HCT116 (cell line): ENCODE data around the gene FAM50B.

Experiments
- CEBPB ChIP-seq: IDR thresholded peaks from 2 replicates; pipeline ENCODE4 v1.6.1; 2012; ENCODE audit warnings: low read depth
- EGR1 ChIP-seq: IDR thresholded peaks from 2 replicates; pipeline ENCODE4 v1.6.1; 2012; ENCODE audit warnings: low read depth
- EZH2 ChIP-seq: fragments of 200-600 bp; sonication (generic); IDR thresholded peaks from 2 replicates; pipeline ENCODE4 v1.6.1; 2017; ENCODE audit warnings: antibody characterized with exemption, mixed run types
- POLR2A ChIP-seq: IDR thresholded peaks from 2 replicates; pipeline ENCODE4 v1.7.0; 2011; ENCODE audit warnings: borderline replicate concordance; ENCODE audit not compliant: insufficient read depth, insufficient read length; ENCODE audit errors: extremely low read depth
- POLR2AphosphoS5 ChIP-seq: IDR thresholded peaks from 2 replicates; pipeline ENCODE4 v1.6.1; 2011; ENCODE audit warnings: mild to moderate bottlenecking, low read depth, low read length, moderate library complexity
- RAD21 ChIP-seq: IDR thresholded peaks from 2 replicates; pipeline ENCODE4 v1.6.1; 2012; ENCODE audit warnings: low read depth, mild to moderate bottlenecking
- SRF ChIP-seq: IDR thresholded peaks from 2 replicates; pipeline ENCODE4 v1.6.1; 2012; ENCODE audit warnings: low read depth
- ZFX ChIP-seq: fragments of 450-650 bp; IDR thresholded peaks from 2 replicates; pipeline ENCODE4 v1.6.1; 2017
- ZNF274 ChIP-seq: fragments of 200-500 bp; sonication (Bioruptor generic); IDR thresholded peaks from 2 replicates; pipeline ENCODE4 v1.6.1; 2014; ENCODE audit warnings: mild to moderate bottlenecking, low read depth, low read length, inconsistent platforms
- TF ChIP-seq, protein P1 (sequence below), 3 experiments: fragments of 200-600 bp in 1 of 3; sonication (generic) in 1 of 3; IDR thresholded peaks in 2 of 3; conservative IDR thresholded peaks in 1 of 3; 2 replicates each; pipeline ENCODE4 v1.5.1; 2012 to 2017; ENCODE audit warnings: low read depth in 2 of 3, low read length in 2 of 3, antibody characterized with exemption in 1 of 3, borderline replicate concordance in 1 of 3, control low read depth in 1 of 3, mild to moderate bottlenecking in 1 of 3, mixed read lengths in 1 of 3, mixed run types in 1 of 3, moderate library complexity in 1 of 3; ENCODE audit not compliant: insufficient read depth in 1 of 3
- TF ChIP-seq, protein P2 (sequence below): IDR thresholded peaks from 2 replicates; pipeline ENCODE4 v1.6.1; 2011; ENCODE audit warnings: mild to moderate bottlenecking, low read length, moderate library complexity; ENCODE audit not compliant: insufficient replicate concordance; ENCODE audit errors: extremely low read depth

DNA sequence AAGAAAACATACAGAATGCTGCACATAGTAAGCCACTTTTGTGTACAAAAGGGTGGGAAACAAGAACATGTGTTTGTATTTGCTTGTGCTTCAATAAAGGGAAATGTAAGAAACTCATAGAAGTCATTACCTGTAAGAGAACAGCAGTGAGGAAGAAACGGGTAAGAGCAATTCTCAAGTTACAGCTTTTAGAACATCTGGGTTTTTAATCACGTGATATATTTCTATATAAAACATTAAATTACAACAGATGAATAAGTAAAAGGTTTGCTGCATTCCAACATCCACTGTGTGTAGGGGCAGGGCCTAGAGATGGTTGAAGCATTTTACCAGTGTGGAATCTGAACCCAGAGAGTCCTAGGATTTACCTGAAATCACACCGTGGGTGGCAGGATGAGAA, 36.6 kb upstream of the FAM50B start:
- TF ChIP-seq SRF = no peak
- TF ChIP-seq, protein P1, sequence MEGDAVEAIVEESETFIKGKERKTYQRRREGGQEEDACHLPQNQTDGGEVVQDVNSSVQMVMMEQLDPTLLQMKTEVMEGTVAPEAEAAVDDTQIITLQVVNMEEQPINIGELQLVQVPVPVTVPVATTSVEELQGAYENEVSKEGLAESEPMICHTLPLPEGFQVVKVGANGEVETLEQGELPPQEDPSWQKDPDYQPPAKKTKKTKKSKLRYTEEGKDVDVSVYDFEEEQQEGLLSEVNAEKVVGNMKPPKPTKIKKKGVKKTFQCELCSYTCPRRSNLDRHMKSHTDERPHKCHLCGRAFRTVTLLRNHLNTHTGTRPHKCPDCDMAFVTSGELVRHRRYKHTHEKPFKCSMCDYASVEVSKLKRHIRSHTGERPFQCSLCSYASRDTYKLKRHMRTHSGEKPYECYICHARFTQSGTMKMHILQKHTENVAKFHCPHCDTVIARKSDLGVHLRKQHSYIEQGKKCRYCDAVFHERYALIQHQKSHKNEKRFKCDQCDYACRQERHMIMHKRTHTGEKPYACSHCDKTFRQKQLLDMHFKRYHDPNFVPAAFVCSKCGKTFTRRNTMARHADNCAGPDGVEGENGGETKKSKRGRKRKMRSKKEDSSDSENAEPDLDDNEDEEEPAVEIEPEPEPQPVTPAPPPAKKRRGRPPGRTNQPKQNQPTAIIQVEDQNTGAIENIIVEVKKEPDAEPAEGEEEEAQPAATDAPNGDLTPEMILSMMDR (IDR thresholded peaks at IDR 0.05 in 2 of 3, conservative IDR thresholded peaks at IDR 0.05 in 1 of 3; ENCODE audit: borderline replicate concordance in 1 of 3, insufficient read depth in 1 of 3, low read depth in 2 of 3, low read length in 2 of 3) = no peak
- TF ChIP-seq, protein P2, sequence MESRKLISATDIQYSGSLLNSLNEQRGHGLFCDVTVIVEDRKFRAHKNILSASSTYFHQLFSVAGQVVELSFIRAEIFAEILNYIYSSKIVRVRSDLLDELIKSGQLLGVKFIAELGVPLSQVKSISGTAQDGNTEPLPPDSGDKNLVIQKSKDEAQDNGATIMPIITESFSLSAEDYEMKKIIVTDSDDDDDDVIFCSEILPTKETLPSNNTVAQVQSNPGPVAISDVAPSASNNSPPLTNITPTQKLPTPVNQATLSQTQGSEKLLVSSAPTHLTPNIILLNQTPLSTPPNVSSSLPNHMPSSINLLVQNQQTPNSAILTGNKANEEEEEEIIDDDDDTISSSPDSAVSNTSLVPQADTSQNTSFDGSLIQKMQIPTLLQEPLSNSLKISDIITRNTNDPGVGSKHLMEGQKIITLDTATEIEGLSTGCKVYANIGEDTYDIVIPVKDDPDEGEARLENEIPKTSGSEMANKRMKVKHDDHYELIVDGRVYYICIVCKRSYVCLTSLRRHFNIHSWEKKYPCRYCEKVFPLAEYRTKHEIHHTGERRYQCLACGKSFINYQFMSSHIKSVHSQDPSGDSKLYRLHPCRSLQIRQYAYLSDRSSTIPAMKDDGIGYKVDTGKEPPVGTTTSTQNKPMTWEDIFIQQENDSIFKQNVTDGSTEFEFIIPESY = no peak
- no peak for TF ChIP-seq RAD21
- TF ChIP-seq ZNF274 = no peak
- no peak for TF ChIP-seq ZFX
- TF ChIP-seq POLR2AphosphoS5 = no peak
- no peak for TF ChIP-seq EGR1
- TF ChIP-seq POLR2A = no peak
- TF ChIP-seq CEBPB = no peak
- TF ChIP-seq EZH2 = no peak
